GM12891 (cell line): ENCODE results near the gene C6orf163.
A peak's percentile ranks its signal among the peaks of the same experiment; 100 is the strongest.

Experiments used
- DNase-seq: peaks from one replicate; pipeline ENCODE4 v3.0.0; 2011; ENCODE audit warnings: low spot score; ENCODE audit not compliant: insufficient read length
- FAIRE-seq: peaks from 2 replicates; lab custom pipeline; 2011; peaks lifted over from hg19 to GRCh38; lab: Jason Lieb, UNC
- PAX5 ChIP-seq: IDR thresholded peaks from 2 replicates; pipeline ENCODE4 v1.6.1; 2011; ENCODE audit warnings: low read length, moderate library complexity, mild to moderate bottlenecking; ENCODE audit not compliant: insufficient read depth, severe bottlenecking
- POLR2A ChIP-seq: IDR thresholded peaks from 2 replicates; pipeline ENCODE4 v1.6.1; 2011; ENCODE audit warnings: low read depth, low read length, control low read depth
- POLR2AphosphoS5 ChIP-seq: IDR thresholded peaks from 2 replicates; pipeline ENCODE4 v1.6.1; 2011; ENCODE audit warnings: low read depth, low read length, control low read depth
- POU2F2 ChIP-seq: IDR thresholded peaks from 2 replicates; pipeline ENCODE4 v1.6.1; 2011; ENCODE audit warnings: low read depth, mild to moderate bottlenecking, control low read depth, low read length, moderate library complexity
- SPI1 ChIP-seq: IDR thresholded peaks from 2 replicates; pipeline ENCODE4 v1.6.1; 2011; ENCODE audit warnings: low read depth, low read length, control low read depth
- TAF1 ChIP-seq: IDR thresholded peaks from 2 replicates; pipeline ENCODE4 v1.6.1; 2011; ENCODE audit warnings: low read depth, low read length, control low read depth

C6orf163 gene

DNA sequence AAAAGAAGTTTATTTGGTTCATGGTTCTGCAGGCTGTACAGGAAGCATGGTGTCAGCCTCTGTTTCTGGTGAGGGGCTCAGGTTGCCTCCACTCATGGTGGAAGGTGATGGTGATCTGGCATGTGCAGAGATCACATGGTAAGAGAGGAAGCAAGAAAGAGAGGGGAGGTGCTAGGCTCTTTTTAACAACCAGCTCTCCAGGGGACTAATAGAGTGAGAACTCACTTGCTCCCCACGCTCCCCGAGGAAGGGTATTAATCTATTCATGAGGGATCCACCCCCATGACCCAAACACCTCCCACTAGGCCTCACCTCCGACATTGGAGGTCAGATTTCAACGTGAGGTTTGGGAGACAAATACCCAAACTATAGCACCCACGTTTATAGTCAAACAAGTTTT is 11.6 kb upstream of the C6orf163 start:
- TF ChIP-seq SPI1 (no peak), POLR2A (no peak), TAF1 (no peak)

DNA sequence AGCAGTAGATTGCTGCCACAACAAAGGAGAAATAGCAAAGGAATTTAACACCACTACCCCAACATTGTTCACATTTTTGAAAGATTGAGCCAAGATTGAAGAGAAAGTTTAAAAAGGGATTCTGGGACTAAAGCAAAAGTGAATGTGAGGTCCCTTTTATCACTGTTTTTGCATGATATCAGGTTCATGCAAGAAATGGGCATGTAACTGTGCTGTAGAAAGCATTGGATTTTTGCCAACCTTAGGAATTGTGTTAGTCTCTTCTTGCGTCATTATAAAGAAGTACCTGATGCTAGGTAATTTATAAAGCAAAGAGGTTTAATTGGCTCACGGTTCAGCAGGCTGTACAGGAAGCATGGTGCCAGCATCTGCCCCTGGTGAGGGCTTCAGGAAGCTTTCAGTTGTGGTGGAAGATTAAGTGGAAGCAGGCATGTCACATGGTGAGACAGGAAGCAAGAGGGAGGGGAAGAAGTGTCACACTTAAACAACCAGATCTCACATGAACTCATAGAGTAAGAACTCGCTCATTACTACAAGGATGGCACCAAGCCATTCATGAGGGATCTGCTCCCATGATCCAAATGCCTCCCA is 10.9 kb upstream of the C6orf163 start:
- TF ChIP-seq POU2F2 (no peak), POLR2A (no peak), TAF1 (no peak), POLR2AphosphoS5 (no peak), SPI1 (no peak), PAX5 (no peak)
- no peak for DNase-seq
- FAIRE-seq = peak; percentile 72

More for the DNA sequence above, 11.6 kb upstream of the C6orf163 start:
- DNase-seq (no peak), FAIRE-seq (no peak)

DNA sequence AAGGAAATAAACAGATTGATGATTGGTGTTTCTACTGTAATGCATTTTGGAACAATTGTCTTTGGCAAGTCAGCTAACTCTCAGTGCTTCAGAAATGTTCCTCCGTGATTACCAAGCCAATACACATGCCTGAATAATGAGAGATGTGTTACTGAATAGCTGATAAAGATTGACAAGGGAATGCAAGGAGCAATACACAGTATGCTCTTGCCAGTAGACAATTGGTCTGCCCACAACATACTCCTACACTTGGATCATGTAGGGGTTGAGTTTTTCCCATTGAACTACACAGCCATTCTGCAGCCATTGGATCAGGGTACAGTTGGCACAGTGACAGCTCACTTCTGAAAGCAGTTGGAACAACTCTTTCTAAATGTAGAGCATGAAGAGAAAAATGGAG is 9.9 kb upstream of the C6orf163 start:
- FAIRE-seq = peak; percentile 26
- DNase-seq = no peak
- no peak for TF ChIP-seq SPI1
- TF ChIP-seq POU2F2 = no peak
- no peak for TF ChIP-seq TAF1
- TF ChIP-seq PAX5 = no peak
- no peak for TF ChIP-seq POLR2A
- TF ChIP-seq POLR2AphosphoS5 = no peak

DNA sequence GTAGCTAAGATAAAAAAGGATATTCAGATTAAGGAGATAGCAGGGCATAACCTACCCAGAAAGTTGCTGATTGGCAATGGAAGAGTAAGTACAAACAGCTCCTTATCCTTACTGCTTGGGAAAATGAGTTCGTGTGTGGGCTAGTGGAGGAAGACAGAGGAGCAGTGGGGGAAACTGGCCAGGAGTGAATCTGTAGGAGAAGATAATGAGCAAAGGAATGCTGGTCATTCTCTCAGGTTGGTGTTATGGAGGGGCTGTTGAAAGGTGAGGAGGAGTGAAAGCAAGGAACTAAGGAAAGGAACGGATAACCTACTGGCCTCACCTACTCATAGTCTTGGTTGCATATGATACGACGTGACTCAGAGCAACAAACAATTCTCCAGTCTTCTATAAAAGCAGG is 8.2 kb upstream of the C6orf163 start:
- DNase-seq (no peak), FAIRE-seq (no peak)
- TF ChIP-seq POLR2A (no peak), SPI1 (no peak), POU2F2 (no peak), TAF1 (no peak), PAX5 (no peak), POLR2AphosphoS5 (no peak)

DNA sequence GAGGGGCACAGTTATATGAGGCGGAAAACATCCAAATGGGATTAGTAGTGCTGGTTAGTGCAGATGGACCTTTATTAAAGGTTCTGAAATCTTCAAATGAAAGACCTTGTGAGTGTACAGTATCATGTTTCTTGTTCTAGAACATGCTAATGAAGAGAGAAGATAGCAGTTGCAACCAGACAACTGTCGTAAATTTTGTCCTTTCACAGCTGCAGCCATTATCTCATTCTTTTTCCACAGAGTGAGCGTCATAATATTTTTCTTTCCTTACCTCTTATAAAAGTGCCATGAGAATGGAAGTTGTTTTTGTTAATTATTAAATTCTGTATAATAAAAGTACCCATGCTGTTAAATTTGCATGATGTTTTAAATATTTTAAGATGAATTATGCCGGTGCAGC is 4.4 kb upstream of the C6orf163 start:
- TF ChIP-seq POU2F2 (no peak), POLR2A (no peak), TAF1 (no peak), PAX5 (no peak), SPI1 (no peak), POLR2AphosphoS5 (no peak)

DNA sequence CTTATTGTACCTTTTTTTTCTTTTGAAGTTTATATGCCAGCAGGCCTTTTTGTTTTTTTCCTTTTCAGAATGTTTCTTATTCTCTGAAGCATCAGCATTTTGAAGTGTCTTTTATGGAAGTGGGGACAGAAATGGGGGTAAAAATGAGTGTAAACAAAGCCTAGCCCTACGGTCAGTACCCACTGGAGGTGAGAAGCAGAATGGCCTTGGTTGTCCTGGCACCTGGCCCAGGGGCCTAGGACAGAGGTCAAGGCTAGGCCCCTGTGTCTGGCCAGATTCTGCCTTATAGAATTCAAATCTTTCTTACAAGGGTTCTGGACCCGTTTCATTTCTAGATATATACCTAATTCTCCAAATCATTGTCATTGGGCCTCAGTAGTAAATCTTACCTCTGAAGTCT is 3.5 kb upstream of the C6orf163 start:
- DNase-seq = no peak
- TF ChIP-seq POU2F2 = no peak
- no peak for TF ChIP-seq POLR2A
- TF ChIP-seq TAF1 = no peak
- TF ChIP-seq PAX5 = no peak
- no peak for TF ChIP-seq SPI1
- no peak for TF ChIP-seq POLR2AphosphoS5
- FAIRE-seq = no peak

More for the DNA sequence above, 4.4 kb upstream of the C6orf163 start:
- no peak for FAIRE-seq
- DNase-seq = no peak

DNA sequence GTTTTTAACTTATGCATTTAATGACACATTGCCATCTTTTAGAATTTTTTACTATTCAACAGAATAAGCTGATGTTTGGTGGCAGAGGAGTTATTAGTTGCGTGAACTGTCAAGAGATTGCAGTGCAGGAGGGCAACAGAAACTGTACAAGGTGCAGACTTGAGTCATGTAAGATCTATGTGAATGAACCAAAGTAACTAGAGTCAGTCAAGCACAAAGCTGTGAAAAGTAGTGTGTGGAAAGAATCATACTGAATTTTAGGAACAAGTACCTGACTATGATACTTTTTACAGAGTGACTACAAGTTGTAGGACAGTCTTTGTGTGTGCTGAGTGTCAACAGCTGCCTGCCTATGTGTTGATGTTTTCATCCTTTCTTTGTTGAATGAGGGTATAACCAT is 2.7 kb upstream of the C6orf163 start:
- no peak for DNase-seq
- peak; percentile 90 for FAIRE-seq
- TF ChIP-seq SPI1 (no peak), PAX5 (no peak), POLR2A (no peak), POU2F2 (no peak)

DNA sequence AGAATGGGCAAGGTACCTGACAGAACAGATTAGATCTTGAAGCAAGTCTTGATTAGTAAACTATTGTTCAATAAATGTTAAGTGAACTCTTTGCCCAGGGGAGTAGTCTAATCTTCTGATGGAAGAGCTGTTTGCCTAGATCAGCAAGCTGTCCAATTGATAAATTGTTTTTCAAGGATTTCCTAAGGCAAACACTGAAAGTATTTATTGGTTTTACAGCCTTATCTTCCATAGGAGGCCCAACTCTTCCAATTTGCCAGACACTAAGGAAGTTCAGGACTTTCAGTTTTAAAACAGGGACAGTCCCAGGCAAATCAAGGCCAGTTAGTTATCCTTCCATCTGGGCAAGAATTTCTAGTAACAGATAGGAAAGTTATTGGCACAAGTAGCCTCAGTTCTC is 1.8 kb upstream of the C6orf163 start:
- TF ChIP-seq POLR2AphosphoS5 (no peak), TAF1 (no peak), POLR2A (no peak), PAX5 (no peak), SPI1 (no peak), POU2F2 (no peak)
- DNase-seq (no peak), FAIRE-seq (peak; percentile 47)

DNA sequence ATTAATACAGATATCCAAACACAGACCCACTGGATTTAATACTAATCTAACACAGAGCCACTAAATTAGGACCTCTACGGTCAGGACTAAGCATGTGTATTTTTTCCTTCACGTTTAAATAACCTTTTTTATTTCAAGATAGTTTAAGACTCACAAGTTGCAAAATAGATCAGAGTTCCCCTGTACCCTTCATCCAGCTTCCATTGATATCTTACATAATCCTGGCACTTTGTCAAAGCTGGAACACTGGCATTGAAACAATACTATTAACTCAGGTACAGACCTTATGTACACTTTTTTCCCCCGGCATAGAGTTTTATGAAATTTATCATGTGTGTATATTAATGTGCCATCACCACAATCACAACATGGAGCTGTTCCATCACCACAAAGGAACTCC is 2.1 kb downstream of the C6orf163 start:
- no peak for TF ChIP-seq PAX5
- no peak for TF ChIP-seq SPI1
- no peak for TF ChIP-seq POLR2AphosphoS5
- no peak for TF ChIP-seq TAF1
- TF ChIP-seq POLR2A = no peak
- FAIRE-seq (no peak), DNase-seq (no peak)

DNA sequence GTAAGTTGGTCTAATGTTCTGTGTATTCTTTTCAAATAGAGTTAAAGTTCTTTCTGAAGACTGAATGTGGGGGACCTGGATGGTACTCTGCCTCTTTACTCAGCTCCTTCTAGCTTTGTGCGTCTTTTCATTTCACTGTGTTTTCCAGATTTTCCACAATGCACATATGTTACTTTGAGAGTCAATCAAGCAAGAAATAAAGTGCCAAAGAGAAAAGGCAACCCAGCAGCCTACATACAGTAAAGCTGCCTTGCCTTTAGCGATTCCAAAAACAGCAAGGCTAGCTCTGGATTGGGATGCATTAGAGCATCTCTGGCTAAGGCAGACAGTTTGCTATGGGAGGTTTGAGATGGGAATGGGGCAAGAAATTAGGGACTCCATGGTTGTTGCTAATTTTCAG is 5.3 kb downstream of the C6orf163 start:
- DNase-seq (no peak), FAIRE-seq (no peak)
- no peak for TF ChIP-seq SPI1
- TF ChIP-seq TAF1 = no peak
- TF ChIP-seq POLR2A = no peak

DNA sequence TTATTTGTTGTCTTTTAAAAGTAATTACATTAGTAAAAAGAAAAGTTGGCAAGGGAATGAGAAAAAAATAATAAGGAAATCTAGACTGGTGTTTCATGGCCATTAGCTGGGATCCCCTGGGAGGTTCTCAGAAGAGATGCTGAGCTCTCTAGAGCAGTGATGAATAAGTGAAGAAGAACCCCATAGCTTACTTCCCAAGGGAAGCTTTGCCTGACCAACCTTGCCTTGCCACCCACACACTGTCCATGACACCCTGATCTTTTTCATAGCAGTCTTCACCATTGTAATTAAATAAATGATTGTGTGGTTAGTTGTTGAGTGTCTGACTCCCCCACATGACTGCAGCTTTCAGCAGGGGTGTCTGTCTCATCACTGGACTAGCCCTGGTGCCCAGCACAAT is 5.9 kb downstream of the C6orf163 start:
- DNase-seq (no peak), FAIRE-seq (no peak)
- TF ChIP-seq TAF1 (no peak), PAX5 (no peak), SPI1 (no peak), POU2F2 (no peak), POLR2AphosphoS5 (no peak), POLR2A (no peak)
